Fibroblast of the aortic adventitia (primary cell): Measurements from ENCODE around the gene SLC38A9. TPM values are rescaled to one million over a fixed set of nuclear protein-coding genes. Genes with fewer than 3 reads are reported as not detected.
A peak's percentile ranks its signal among the peaks of the same experiment; 100 is the strongest.

Source experiments
- DNase-seq: peaks from one replicate; pipeline ENCODE4 v3.0.0-alpha.2; 2010; ENCODE audit warnings: low read depth
- H3K4me3 ChIP-seq: 2 replicates; pipeline ENCODE4 v1.5.1; 2011; ENCODE audit warnings: low read depth, mild to moderate bottlenecking, control low read depth, low read length, moderate library complexity
- total RNA-seq: library from RNA; depleted of rRNA; stranded (reverse); fragments of >200 nt; gene quantifications from 2 replicates; pipeline ENCODE4 v1.2.3, GENCODE V29; 2012; ENCODE audit warnings: low replicate concordance
- TF ChIP-seq, protein P1 (sequence below): IDR thresholded peaks from 2 replicates; pipeline ENCODE4 v1.5.1; 2011; ENCODE audit warnings: mild to moderate bottlenecking, low read length, control low read depth, inconsistent platforms; ENCODE audit not compliant: insufficient read depth

SLC38A9 gene
- total RNA-seq, 1 donor = 41.3 TPM

GRCh38 chr5:55600497-55601203, 111.5 kb downstream of the SLC38A9 start:
- TF ChIP-seq, protein P1, sequence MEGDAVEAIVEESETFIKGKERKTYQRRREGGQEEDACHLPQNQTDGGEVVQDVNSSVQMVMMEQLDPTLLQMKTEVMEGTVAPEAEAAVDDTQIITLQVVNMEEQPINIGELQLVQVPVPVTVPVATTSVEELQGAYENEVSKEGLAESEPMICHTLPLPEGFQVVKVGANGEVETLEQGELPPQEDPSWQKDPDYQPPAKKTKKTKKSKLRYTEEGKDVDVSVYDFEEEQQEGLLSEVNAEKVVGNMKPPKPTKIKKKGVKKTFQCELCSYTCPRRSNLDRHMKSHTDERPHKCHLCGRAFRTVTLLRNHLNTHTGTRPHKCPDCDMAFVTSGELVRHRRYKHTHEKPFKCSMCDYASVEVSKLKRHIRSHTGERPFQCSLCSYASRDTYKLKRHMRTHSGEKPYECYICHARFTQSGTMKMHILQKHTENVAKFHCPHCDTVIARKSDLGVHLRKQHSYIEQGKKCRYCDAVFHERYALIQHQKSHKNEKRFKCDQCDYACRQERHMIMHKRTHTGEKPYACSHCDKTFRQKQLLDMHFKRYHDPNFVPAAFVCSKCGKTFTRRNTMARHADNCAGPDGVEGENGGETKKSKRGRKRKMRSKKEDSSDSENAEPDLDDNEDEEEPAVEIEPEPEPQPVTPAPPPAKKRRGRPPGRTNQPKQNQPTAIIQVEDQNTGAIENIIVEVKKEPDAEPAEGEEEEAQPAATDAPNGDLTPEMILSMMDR = no peak
- peak overlapping the region; percentile 2 for H3K4me3 ChIP-seq
- DNase-seq = peak; percentile 90

GRCh38 chr5:55600086-55600485, 112.0 kb downstream of the SLC38A9 start:
- no peak overlapping the region for H3K4me3 ChIP-seq
- no peak for DNase-seq
- TF ChIP-seq, protein P1 = no peak

DNA sequence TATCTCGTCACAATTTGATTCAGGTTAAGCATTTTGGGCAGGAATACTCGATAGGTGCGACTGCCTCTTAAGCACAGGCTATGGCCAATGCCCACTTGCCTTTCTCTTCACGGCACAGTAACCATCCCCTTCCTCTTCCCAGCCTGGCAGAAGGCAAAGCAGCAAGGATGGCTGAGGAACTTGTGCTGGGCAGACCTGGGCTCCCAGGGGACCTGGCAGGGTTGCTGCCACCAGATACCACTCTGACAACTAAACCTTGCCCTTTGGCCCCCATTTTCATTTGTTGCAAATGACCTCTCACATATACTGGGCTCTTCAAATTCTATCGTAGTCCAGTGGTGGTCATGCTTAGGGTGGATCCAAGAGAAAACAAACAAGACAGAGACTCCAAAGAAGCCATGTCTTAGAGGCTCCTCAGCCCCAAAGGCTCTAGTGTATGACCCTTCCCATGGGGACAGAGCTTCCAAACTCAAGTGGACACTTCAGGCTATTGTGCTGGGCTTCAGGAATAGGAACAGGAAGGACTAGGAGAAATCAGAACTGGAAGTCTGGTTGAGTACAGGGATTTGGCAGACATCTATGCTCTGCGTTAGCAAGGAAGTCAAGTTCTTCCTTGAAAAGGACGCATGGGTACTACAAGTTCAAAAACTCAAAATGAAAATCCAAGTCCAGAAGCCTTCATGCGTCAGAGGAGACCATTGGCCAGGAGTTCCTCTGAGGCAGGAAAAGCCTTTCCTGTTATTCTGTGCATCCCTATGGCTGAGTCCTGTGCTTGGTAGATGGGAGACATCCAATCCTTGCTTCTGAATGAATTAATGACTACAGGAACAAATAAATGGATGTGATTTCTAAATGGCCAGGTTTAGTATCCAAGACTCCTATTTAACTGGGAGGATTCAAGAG, 112.7 kb downstream of the SLC38A9 start:
- no peak for DNase-seq
- TF ChIP-seq, protein P1 = no peak
- no peak overlapping the region for H3K4me3 ChIP-seq

GRCh38 chr5:55597014-55597981, 114.8 kb downstream of the SLC38A9 start:
- H3K4me3 ChIP-seq = no peak overlapping the region
- TF ChIP-seq, protein P1 = no peak
- DNase-seq = peak; percentile 93

DNA sequence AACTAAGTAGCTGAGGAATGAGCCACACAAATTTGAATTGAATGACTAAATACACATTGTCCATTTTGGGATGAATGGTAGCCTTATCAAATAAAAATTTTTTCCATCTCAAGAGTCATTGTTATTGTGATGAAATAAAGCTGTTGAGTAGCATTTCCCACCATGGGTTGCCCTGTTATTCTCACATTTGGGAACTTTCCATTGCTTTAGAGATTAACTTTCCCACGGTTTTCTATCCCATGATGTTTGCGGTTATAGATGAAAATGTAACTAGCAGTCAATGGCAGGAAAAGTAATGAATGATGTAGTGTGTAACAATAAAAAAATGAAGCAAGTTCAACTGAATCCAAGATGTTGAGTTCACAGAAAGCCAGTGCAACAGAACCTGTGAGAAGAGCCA, 117.5 kb downstream of the SLC38A9 start:
- TF ChIP-seq, protein P1 = no peak

DNA sequence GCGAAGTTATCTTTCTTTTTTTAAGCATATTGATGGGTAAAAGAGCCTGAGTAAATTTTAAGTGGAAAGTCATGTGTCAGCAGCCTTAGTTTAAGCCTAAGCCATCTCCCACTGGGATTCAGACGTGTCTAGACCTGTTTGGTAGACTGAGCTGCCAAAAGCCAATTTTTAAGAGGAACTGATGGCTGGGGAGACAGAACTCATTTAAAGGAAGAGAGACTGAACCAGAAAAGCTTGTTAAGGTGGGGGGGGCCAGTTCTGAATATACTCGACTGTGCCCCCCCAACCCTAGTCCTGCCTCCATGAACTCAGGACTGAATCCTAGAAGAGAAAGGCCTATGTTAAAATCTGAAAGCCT, 119.0 kb downstream of the SLC38A9 start:
- no peak for DNase-seq
- no peak overlapping the region for H3K4me3 ChIP-seq
- TF ChIP-seq, protein P1 = no peak

More for the DNA sequence above, 117.5 kb downstream of the SLC38A9 start:
- H3K4me3 ChIP-seq = no peak overlapping the region
- peak; percentile 82 for DNase-seq
